WTC11 (cell line): Measurements from ENCODE around the gene RBM34. TPM values are rescaled to one million over a fixed set of nuclear protein-coding genes. Genes with fewer than 3 reads are reported as not detected.

ENCODE experiments used
- CREB1 ChIP-seq: sonication (generic); formaldehyde crosslinking; IDR thresholded peaks from 2 replicates; pipeline ENCODE4 v1.8.0; 2023; ENCODE audit warnings: mild to moderate bottlenecking, missing genetic modification reagents
- ELF4 ChIP-seq: sonication (generic); formaldehyde crosslinking; IDR thresholded peaks from 2 replicates; pipeline ENCODE4 v1.8.1; 2022; ENCODE audit warnings: low read depth, mild to moderate bottlenecking, moderate library complexity, missing genetic modification reagents
- ETV6 ChIP-seq: sonication (generic); formaldehyde crosslinking; IDR thresholded peaks from 2 replicates; pipeline ENCODE4 v1.8.1; 2022; ENCODE audit warnings: mild to moderate bottlenecking, missing genetic modification reagents
- KAT7 ChIP-seq: sonication (generic); formaldehyde crosslinking; IDR thresholded peaks from 2 replicates; pipeline ENCODE4 v1.8.1; 2023; ENCODE audit warnings: missing genetic modification reagents, mild to moderate bottlenecking, borderline replicate concordance
- MYBL2 ChIP-seq: sonication (generic); formaldehyde crosslinking; IDR thresholded peaks from 2 replicates; pipeline ENCODE4 v1.8.1; 2023; ENCODE audit warnings: mild to moderate bottlenecking, moderate library complexity, missing genetic modification reagents
- NFE2L1 ChIP-seq: sonication (generic); formaldehyde crosslinking; IDR thresholded peaks from 2 replicates; pipeline ENCODE4 v1.8.1; 2023; ENCODE audit warnings: missing genetic modification reagents
- SOX15 ChIP-seq: fragments of 250-450 bp; sonication (Bioruptor Pico); IDR thresholded peaks from 2 replicates; pipeline ENCODE4 v1.9.0; 2021; ENCODE audit warnings: mild to moderate bottlenecking
- SP1 ChIP-seq: sonication (generic); formaldehyde crosslinking; conservative IDR thresholded peaks from 2 replicates; pipeline ENCODE4 v1.8.1; 2022; ENCODE audit warnings: missing genetic modification reagents
- TCF7 ChIP-seq: sonication (generic); formaldehyde crosslinking; IDR thresholded peaks from 2 replicates; pipeline ENCODE4 v1.8.0; 2022; ENCODE audit warnings: mild to moderate bottlenecking, low read depth, missing genetic modification reagents, moderate library complexity
- total RNA-seq: library from RNA; stranded (reverse); gene quantifications from 3 replicates; pipeline ENCODE4 v1.2.3, GENCODE V29; 2021
- TF ChIP-seq, protein P1 (sequence below): sonication (generic); formaldehyde crosslinking; IDR thresholded peaks from 2 replicates; pipeline ENCODE4 v1.8.0; 2022; ENCODE audit warnings: mild to moderate bottlenecking, missing genetic modification reagents
- TF ChIP-seq, protein P2 (sequence below): sonication (generic); formaldehyde crosslinking; IDR thresholded peaks from 2 replicates; pipeline ENCODE4 v1.8.1; 2023; ENCODE audit warnings: mild to moderate bottlenecking, missing genetic modification reagents, borderline replicate concordance
- TF ChIP-seq, protein P3 (sequence below): sonication (generic); formaldehyde crosslinking; conservative IDR thresholded peaks from 2 replicates; pipeline ENCODE4 v1.8.1; 2022; ENCODE audit warnings: mild to moderate bottlenecking, missing genetic modification reagents
- TF ChIP-seq, protein P4 (sequence below): sonication (generic); formaldehyde crosslinking; IDR thresholded peaks from 2 replicates; pipeline ENCODE4 v1.8.0; 2022; ENCODE audit warnings: mild to moderate bottlenecking, missing genetic modification reagents
- TF ChIP-seq, protein P5 (sequence below): fragments of 250-450 bp; sonication (Bioruptor Pico); conservative IDR thresholded peaks from 2 replicates; pipeline ENCODE4 v1.9.0; 2021; ENCODE audit warnings: mild to moderate bottlenecking
- TF ChIP-seq, protein P6 (sequence below): sonication (generic); formaldehyde crosslinking; IDR thresholded peaks from 2 replicates; pipeline ENCODE4 v1.8.1; 2022; ENCODE audit warnings: mild to moderate bottlenecking, missing genetic modification reagents, moderate library complexity, borderline replicate concordance
- TF ChIP-seq, protein P7 (sequence below): fragments of 250-450 bp; sonication (Bioruptor Pico); IDR thresholded peaks from 2 replicates; pipeline ENCODE4 v1.9.0; 2021; ENCODE audit warnings: mild to moderate bottlenecking
- TF ChIP-seq, protein P8 (sequence below): fragments of 200-600 bp; IDR thresholded peaks from 2 replicates; pipeline ENCODE4 v1.8.0; 2022; ENCODE audit warnings: antibody characterized with exemption
- TF ChIP-seq, protein P9 (sequence below): sonication (generic); formaldehyde crosslinking; IDR thresholded peaks from 2 replicates; pipeline ENCODE4 v1.8.0; 2022; ENCODE audit warnings: mild to moderate bottlenecking, missing genetic modification reagents
- TF ChIP-seq, protein P10 (sequence below): fragments of 250-450 bp; sonication (Bioruptor Pico); IDR thresholded peaks from 2 replicates; pipeline ENCODE4 v2.1.2; 2022; ENCODE audit warnings: mild to moderate bottlenecking, moderate library complexity

The RBM34 gene
- total RNA-seq, 1 experiment from 2014 or later = 112 TPM

DNA sequence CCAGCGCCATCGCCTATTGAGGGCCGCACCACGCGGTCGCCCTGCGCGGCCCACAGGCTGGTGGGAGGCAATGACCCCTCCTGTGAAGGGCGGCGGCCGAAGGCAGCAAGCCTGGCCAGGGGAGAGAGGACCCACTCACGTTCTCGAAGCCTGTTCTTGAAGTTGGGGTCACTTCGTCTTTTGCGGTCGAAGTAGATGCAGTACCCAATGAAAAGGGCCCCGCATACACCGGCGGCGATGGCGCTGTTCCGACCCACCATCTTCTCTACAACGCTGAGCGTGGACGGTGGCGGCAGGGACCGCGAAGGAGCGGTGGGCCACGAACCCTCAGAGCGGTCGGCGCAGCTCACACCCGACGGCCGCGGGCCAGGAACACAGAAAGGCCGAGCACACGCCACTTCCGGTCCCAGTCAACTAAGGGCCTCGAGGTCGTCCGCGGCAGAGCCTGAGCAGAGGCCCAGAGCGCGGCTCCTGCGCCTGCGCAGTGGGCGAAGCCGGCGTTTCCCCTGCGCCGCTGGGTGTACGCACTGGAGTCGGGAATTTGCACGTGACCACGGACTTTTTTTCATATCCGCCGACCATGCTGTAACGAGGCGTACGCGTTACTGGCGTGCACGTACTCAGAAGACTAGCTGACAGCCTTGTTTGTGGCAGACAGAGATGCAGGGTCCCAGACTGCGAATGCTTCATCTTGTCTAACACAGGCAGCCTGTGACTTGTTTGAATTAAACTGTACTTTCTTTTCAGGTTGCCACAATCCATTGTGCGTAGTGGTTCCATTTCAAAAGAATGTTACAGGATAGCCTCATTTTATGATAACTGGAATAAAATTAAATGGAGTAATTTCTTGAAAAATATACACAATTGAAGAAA is 32.4 kb downstream of the RBM34 start, which contains the start of gene TOMM20 (continued):
- TF ChIP-seq, protein P1, sequence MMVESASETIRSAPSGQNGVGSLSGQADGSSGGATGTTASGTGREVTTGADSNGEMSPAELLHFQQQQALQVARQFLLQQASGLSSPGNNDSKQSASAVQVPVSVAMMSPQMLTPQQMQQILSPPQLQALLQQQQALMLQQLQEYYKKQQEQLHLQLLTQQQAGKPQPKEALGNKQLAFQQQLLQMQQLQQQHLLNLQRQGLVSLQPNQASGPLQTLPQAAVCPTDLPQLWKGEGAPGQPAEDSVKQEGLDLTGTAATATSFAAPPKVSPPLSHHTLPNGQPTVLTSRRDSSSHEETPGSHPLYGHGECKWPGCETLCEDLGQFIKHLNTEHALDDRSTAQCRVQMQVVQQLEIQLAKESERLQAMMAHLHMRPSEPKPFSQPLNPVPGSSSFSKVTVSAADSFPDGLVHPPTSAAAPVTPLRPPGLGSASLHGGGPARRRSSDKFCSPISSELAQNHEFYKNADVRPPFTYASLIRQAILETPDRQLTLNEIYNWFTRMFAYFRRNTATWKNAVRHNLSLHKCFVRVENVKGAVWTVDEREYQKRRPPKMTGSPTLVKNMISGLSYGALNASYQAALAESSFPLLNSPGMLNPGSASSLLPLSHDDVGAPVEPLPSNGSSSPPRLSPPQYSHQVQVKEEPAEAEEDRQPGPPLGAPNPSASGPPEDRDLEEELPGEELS (CRISPR knock-in tag) = peak; percentile 39; the same call in 1 of the 2 replicates
- TF ChIP-seq, protein P2, sequence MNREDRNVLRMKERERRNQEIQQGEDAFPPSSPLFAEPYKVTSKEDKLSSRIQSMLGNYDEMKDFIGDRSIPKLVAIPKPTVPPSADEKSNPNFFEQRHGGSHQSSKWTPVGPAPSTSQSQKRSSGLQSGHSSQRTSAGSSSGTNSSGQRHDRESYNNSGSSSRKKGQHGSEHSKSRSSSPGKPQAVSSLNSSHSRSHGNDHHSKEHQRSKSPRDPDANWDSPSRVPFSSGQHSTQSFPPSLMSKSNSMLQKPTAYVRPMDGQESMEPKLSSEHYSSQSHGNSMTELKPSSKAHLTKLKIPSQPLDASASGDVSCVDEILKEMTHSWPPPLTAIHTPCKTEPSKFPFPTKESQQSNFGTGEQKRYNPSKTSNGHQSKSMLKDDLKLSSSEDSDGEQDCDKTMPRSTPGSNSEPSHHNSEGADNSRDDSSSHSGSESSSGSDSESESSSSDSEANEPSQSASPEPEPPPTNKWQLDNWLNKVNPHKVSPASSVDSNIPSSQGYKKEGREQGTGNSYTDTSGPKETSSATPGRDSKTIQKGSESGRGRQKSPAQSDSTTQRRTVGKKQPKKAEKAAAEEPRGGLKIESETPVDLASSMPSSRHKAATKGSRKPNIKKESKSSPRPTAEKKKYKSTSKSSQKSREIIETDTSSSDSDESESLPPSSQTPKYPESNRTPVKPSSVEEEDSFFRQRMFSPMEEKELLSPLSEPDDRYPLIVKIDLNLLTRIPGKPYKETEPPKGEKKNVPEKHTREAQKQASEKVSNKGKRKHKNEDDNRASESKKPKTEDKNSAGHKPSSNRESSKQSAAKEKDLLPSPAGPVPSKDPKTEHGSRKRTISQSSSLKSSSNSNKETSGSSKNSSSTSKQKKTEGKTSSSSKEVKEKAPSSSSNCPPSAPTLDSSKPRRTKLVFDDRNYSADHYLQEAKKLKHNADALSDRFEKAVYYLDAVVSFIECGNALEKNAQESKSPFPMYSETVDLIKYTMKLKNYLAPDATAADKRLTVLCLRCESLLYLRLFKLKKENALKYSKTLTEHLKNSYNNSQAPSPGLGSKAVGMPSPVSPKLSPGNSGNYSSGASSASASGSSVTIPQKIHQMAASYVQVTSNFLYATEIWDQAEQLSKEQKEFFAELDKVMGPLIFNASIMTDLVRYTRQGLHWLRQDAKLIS (CRISPR knock-in tag) = no peak
- TF ChIP-seq, protein P3, sequence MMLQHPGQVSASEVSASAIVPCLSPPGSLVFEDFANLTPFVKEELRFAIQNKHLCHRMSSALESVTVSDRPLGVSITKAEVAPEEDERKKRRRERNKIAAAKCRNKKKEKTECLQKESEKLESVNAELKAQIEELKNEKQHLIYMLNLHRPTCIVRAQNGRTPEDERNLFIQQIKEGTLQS (CRISPR knock-in tag) = no peak
- no peak for TF ChIP-seq SOX15
- TF ChIP-seq KAT7 (CRISPR knock-in tag) = no peak
- TF ChIP-seq TCF7 (CRISPR knock-in tag) = no peak
- TF ChIP-seq, protein P4, sequence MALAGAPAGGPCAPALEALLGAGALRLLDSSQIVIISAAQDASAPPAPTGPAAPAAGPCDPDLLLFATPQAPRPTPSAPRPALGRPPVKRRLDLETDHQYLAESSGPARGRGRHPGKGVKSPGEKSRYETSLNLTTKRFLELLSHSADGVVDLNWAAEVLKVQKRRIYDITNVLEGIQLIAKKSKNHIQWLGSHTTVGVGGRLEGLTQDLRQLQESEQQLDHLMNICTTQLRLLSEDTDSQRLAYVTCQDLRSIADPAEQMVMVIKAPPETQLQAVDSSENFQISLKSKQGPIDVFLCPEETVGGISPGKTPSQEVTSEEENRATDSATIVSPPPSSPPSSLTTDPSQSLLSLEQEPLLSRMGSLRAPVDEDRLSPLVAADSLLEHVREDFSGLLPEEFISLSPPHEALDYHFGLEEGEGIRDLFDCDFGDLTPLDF = no peak
- TF ChIP-seq, protein P5, sequence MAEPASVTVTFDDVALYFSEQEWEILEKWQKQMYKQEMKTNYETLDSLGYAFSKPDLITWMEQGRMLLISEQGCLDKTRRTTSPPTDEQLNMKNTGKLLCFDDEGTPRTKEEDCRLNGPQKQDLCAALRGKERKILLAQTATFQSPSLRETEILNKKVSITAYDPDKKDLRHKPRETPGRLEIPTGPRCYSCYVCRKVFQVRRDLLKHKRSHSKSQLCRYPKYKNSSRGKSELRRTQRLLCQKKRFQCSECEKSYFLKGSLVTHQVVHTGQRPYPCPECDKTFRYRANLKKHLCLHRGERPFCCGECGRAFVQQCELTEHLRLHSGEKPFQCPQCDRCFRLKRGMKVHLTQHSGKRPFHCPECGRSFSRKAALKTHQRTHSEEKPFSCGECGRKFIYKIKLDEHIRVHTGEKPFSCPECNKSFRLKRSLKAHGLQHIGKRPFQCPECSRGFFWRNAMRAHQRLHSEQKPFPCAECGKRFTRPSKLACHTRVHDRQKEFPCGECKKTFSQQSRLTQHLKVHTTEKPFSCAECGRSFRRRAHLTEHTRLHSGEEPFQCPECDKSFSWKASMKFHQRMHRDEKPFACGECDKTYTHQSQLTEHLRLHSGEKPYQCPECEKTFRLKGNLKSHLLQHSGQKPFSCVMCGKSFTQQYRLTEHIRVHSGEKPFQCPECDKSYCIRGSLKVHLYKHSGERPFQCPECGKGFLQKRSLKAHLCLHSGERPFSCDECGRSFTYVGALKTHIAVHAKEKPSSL (CRISPR knock-in tag) = no peak
- TF ChIP-seq, protein P6, sequence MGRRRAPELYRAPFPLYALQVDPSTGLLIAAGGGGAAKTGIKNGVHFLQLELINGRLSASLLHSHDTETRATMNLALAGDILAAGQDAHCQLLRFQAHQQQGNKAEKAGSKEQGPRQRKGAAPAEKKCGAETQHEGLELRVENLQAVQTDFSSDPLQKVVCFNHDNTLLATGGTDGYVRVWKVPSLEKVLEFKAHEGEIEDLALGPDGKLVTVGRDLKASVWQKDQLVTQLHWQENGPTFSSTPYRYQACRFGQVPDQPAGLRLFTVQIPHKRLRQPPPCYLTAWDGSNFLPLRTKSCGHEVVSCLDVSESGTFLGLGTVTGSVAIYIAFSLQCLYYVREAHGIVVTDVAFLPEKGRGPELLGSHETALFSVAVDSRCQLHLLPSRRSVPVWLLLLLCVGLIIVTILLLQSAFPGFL (CRISPR knock-in tag) = 0 out of 2 replicates have a peak, but pooled peaks have one; percentile 32
- peak; percentile 69 for TF ChIP-seq SP1 (CRISPR knock-in tag)
- TF ChIP-seq CREB1 = 0 out of 2 replicates have a peak, but pooled peaks have one; percentile 66
- TF ChIP-seq ELF4 (CRISPR knock-in tag) = no peak
- TF ChIP-seq NFE2L1 (CRISPR knock-in tag) = peak; percentile 39; the same call in 1 of the 2 replicates
- TF ChIP-seq, protein P7, sequence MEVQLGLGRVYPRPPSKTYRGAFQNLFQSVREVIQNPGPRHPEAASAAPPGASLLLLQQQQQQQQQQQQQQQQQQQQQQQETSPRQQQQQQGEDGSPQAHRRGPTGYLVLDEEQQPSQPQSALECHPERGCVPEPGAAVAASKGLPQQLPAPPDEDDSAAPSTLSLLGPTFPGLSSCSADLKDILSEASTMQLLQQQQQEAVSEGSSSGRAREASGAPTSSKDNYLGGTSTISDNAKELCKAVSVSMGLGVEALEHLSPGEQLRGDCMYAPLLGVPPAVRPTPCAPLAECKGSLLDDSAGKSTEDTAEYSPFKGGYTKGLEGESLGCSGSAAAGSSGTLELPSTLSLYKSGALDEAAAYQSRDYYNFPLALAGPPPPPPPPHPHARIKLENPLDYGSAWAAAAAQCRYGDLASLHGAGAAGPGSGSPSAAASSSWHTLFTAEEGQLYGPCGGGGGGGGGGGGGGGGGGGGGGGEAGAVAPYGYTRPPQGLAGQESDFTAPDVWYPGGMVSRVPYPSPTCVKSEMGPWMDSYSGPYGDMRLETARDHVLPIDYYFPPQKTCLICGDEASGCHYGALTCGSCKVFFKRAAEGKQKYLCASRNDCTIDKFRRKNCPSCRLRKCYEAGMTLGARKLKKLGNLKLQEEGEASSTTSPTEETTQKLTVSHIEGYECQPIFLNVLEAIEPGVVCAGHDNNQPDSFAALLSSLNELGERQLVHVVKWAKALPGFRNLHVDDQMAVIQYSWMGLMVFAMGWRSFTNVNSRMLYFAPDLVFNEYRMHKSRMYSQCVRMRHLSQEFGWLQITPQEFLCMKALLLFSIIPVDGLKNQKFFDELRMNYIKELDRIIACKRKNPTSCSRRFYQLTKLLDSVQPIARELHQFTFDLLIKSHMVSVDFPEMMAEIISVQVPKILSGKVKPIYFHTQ (CRISPR knock-in tag) = no peak
- peak; percentile 84 for TF ChIP-seq MYBL2 (CRISPR knock-in tag)
- no peak for TF ChIP-seq ETV6 (CRISPR knock-in tag)
- TF ChIP-seq, protein P8, sequence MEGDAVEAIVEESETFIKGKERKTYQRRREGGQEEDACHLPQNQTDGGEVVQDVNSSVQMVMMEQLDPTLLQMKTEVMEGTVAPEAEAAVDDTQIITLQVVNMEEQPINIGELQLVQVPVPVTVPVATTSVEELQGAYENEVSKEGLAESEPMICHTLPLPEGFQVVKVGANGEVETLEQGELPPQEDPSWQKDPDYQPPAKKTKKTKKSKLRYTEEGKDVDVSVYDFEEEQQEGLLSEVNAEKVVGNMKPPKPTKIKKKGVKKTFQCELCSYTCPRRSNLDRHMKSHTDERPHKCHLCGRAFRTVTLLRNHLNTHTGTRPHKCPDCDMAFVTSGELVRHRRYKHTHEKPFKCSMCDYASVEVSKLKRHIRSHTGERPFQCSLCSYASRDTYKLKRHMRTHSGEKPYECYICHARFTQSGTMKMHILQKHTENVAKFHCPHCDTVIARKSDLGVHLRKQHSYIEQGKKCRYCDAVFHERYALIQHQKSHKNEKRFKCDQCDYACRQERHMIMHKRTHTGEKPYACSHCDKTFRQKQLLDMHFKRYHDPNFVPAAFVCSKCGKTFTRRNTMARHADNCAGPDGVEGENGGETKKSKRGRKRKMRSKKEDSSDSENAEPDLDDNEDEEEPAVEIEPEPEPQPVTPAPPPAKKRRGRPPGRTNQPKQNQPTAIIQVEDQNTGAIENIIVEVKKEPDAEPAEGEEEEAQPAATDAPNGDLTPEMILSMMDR = no peak
- TF ChIP-seq, protein P9, sequence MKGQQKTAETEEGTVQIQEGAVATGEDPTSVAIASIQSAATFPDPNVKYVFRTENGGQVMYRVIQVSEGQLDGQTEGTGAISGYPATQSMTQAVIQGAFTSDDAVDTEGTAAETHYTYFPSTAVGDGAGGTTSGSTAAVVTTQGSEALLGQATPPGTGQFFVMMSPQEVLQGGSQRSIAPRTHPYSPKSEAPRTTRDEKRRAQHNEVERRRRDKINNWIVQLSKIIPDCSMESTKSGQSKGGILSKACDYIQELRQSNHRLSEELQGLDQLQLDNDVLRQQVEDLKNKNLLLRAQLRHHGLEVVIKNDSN (CRISPR knock-in tag) = peak; percentile 95
- TF ChIP-seq, protein P10, sequence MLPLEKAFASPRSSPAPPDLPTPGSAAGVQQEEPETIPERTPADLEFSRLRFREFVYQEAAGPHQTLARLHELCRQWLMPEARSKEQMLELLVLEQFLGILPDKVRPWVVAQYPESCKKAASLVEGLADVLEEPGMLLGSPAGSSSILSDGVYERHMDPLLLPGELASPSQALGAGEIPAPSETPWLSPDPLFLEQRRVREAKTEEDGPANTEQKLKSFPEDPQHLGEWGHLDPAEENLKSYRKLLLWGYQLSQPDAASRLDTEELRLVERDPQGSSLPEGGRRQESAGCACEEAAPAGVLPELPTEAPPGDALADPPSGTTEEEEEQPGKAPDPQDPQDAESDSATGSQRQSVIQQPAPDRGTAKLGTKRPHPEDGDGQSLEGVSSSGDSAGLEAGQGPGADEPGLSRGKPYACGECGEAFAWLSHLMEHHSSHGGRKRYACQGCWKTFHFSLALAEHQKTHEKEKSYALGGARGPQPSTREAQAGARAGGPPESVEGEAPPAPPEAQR = no peak
